Peyer's patch (tissue), 4 donors: ENCODE measurements around the gene ASZ1. TPM values are rescaled to one million over a fixed set of nuclear protein-coding genes. Genes with fewer than 3 reads are reported as not detected.
A peak's percentile ranks its signal among the peaks of the same experiment; 100 is the strongest.

Experiments used
- DNase-seq, 3 donors: peaks; one replicate each; pipeline ENCODE4 v3.0.0-alpha.2; 2017 to 2019
- H3K27ac ChIP-seq, 4 donors: fragments of 200-600 bp; sonication (generic); one replicate each; pipeline ENCODE4 v1.5.1; 2016 to 2019
- H3K27me3 ChIP-seq, 2 donors: fragments of 200-600 bp; sonication (generic); one replicate each; pipeline ENCODE4 v1.5.1; 2019
- H3K36me3 ChIP-seq, 3 donors: fragments of 200-600 bp; sonication (generic); one replicate each; pipeline ENCODE4 v1.5.1; 2016 to 2019
- H3K4me1 ChIP-seq, 4 donors: fragments of 200-600 bp; sonication (generic); one replicate each; pipeline ENCODE4 v1.5.1; 2016 to 2019
- H3K4me3 ChIP-seq, 4 donors: fragments of 200-600 bp; sonication (generic); 1 replicate in 3 of 4; 2 replicates in 1 of 4; pipeline ENCODE4 v1.5.1; 2016 to 2019; ENCODE audit warnings: mild to moderate bottlenecking in 1 of 4
- H3K9me3 ChIP-seq, 4 donors: fragments of 200-600 bp; sonication (generic); one replicate each; pipeline ENCODE4 v1.5.1; 2016 to 2019; ENCODE audit warnings: mild to moderate bottlenecking in 1 of 4
- CTCF ChIP-seq, 6 experiments: fragments of 450-650 bp in 4 of 6; fragments of 200-600 bp in 2 of 6; sonication (generic) in 1 of 6; IDR thresholded peaks; one replicate each; pipeline ENCODE4 v1.5.1; 2017 to 2019; ENCODE audit warnings: antibody characterized with exemption in 6 of 6, mild to moderate bottlenecking in 3 of 6, moderate library complexity in 1 of 6
- POLR2A ChIP-seq, 2 donors: fragments of 450-650 bp; IDR thresholded peaks; one replicate each; pipeline ENCODE4 v1.5.1; 2017; ENCODE audit warnings: antibody characterized with exemption in 2 of 2, mild to moderate bottlenecking in 2 of 2, moderate library complexity in 2 of 2
- total RNA-seq, 4 donors: library from RNA; depleted of rRNA; stranded (reverse); fragments of >200 nt; gene quantifications; one replicate each; pipeline ENCODE4 v1.1.0, GENCODE V29; 2016

Gene ASZ1
- total RNA-seq, 4 donors from 2014 or later: not detected

- no peak overlapping the region for H3K4me3 ChIP-seq
- H3K36me3 ChIP-seq: no peaks in the 10 kb centered on the region
- TF ChIP-seq POLR2A (IDR thresholded peaks at IDR 0.05) (no peak), CTCF (IDR thresholded peaks at IDR 0.05) (no peak)
- DNase-seq: no peak
- H3K9me3 ChIP-seq: no peaks in the 10 kb centered on the region
- H3K27ac ChIP-seq: no peak overlapping the region
- H3K4me1 ChIP-seq: no peaks in the 10 kb centered on the region
- no peaks in the 10 kb centered on the region for H3K27me3 ChIP-seq
These were observed 41.1 kb downstream of the ASZ1 start for GRCh38 chr7:117386110-117386706.

GRCh38 chr7:117385363-117386109, 41.8 kb downstream of the ASZ1 start:
- no peak for DNase-seq
- Histone ChIP-seq H3K4me1 (no peaks in the 10 kb centered on the region), H3K4me3 (no peak overlapping the region), H3K9me3 (no peaks in the 10 kb centered on the region), H3K27me3 (no peaks in the 10 kb centered on the region), H3K27ac (no peak overlapping the region), H3K36me3 (no peaks in the 10 kb centered on the region)
- TF ChIP-seq POLR2A (IDR thresholded peaks at IDR 0.05): no peak
- TF ChIP-seq CTCF (IDR thresholded peaks at IDR 0.05): peak in 4 of 6 experiments; percentile 16 to 53 (median 46)

- no peak for DNase-seq
- Histone ChIP-seq H3K4me3 (no peak overlapping the region), H3K27me3 (no peaks in the 10 kb centered on the region), H3K36me3 (no peaks in the 10 kb centered on the region), H3K27ac (no peak overlapping the region), H3K9me3 (no peaks in the 10 kb centered on the region), H3K4me1 (no peaks in the 10 kb centered on the region)
- TF ChIP-seq CTCF (IDR thresholded peaks at IDR 0.05) (no peak), POLR2A (IDR thresholded peaks at IDR 0.05) (no peak)
These were observed 42.5 kb downstream of the ASZ1 start for GRCh38 chr7:117384688-117385362.

- H3K4me3 ChIP-seq: no peak overlapping the region
- no peaks in the 10 kb centered on the region for H3K36me3 ChIP-seq
- no peak for DNase-seq
- no peaks in the 10 kb centered on the region for H3K27me3 ChIP-seq
- H3K27ac ChIP-seq: no peak overlapping the region
- no peak for TF ChIP-seq CTCF (IDR thresholded peaks at IDR 0.05)
- no peak for TF ChIP-seq POLR2A (IDR thresholded peaks at IDR 0.05)
- H3K9me3 ChIP-seq: no peaks in the 10 kb centered on the region
- no peaks in the 10 kb centered on the region for H3K4me1 ChIP-seq
These were observed 43.7 kb downstream of the ASZ1 start for GRCh38 chr7:117383483-117384189.

- Histone ChIP-seq H3K36me3 (no peaks in the 10 kb centered on the region), H3K4me1 (no peaks in the 10 kb centered on the region), H3K27ac (no peak overlapping the region), H3K4me3 (no peak overlapping the region), H3K9me3 (no peaks in the 10 kb centered on the region), H3K27me3 (no peaks in the 10 kb centered on the region)
- TF ChIP-seq POLR2A (IDR thresholded peaks at IDR 0.05) (no peak), CTCF (IDR thresholded peaks at IDR 0.05) (no peak)
- no peak for DNase-seq
These were observed 44.2 kb downstream of the ASZ1 start for GRCh38 chr7:117383046-117383445.
